CD4-positive, alpha-beta T cell treated with Interferon gamma for 1 hour (primary cell): ENCODE measurements around the gene MAJIN.
"Not testable (repeated sequence)": the region's sequence is repeated elsewhere in the genome, so short reads cannot be mapped to it uniquely, and the experiment has no call there.

Experiments used
- DNase-seq: peaks from one replicate; pipeline ENCODE4 v3.0.0-alpha.2; 2020

Gene MAJIN

DNA sequence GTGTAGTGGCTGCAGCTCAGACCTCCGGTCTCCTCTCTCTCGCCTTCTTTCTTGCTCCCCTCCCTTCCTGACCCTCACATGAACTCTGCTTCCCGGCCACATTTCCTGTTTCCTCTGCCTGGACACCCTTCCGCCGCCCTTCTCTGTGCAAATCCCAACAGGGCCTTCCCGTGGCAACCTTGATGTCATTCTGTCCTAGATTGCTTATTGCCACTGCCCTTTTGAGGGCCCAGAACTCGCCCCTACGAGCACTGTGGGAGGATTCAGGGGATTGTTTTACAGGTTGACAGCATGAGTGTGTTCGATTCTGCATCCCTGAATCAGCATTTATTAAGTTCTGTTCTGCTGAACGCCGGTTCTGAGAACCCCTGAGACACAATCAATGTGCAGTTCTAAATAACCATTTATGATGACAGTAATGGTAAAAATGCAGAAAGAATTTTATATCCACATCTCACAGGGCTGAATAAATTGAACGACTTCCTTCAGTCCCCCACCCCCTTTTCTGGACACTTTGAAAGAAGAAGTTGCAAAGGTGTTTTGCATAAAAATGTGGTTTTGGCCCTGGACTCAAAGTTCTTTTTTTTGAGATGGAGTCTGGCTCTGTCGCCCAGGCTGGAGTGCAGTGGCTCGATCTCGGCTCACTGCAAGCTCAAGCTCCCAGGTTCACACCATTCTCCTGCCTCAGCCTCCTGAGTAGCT is 18.5 kb upstream of the MAJIN start:
- peak; percentile 33 for DNase-seq

DNA sequence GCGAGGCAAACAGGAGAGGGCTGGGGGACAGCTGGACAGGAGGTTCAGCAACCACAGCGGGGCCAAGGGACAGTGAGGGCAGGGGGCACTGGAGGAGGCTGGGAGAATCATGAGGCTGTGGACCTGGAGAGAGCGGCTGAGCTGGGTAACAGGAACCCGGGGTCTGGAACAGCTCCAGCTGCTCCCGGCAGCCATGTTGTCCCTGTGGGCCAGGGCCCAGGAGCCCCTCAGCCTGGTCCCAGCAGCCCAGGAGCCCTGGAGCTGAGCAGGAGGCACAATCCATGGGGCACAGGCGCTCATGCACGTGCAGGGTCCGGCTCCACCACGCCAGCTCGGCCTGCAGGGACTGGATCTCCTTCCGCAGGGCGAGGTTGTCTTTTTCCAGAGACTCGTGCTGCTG is 17.5 kb upstream of the MAJIN start:
- no peak for DNase-seq

DNA sequence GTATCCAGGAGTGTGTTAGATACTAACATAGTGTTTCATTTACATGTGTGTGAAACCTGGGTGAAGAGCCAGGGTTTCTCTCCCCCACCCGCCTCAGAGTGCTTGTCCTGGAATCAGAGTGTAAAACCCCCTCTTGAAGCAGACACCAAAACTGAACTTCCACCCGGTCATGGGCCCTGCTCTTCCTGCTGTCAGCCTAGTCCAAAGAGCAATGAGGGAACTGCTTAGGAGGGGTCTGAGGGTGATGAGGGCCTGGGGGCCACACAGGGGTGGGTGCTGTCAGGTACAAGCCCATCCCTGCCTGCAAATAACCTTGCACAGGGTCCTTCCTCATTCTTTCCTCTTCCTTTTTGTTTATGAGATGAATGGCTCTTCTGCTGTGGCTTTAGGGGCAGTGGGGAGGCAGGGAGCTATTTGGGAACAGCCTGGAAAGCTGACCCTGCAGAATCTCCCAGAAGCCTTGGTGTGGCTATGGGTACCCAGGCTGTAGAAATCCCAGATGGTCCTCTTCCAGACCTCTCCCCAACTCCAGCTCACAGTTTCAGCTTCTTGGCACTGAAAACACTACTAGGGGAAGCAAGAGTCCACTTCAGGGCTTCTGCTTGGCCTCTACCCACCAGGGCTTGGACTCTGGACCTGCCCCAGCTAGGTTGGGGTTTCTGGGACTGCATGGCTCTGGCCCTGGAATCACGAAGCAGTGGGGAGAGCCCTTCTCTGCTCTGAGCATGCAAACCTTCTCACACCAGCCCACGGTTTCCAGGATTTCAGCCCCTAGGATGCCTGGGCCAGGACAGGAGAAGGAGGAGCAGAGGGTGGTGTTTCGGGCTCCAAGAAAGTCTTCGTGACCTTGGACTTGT is 16.3 kb upstream of the MAJIN start:
- no peak for DNase-seq

DNA sequence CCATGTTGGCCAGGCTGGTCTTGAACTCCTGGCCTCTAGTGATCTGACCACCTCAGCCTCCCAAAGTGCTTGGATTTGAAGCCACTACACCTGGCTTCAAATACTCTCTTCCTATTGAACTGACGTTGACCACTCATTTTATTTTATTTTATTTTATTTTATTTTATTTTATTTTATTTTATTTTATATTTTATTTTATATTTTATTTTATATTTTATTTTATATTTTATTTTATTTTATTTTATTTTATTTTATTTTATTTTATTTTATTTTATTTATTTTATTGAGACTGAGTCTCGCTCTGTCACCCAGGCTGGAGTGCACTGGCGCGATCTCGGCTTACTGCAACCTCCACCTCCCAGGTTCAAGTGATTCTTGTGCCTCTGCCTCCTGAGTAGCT is 11.4 kb upstream of the MAJIN start:
- not testable (repeated sequence) for DNase-seq

DNA sequence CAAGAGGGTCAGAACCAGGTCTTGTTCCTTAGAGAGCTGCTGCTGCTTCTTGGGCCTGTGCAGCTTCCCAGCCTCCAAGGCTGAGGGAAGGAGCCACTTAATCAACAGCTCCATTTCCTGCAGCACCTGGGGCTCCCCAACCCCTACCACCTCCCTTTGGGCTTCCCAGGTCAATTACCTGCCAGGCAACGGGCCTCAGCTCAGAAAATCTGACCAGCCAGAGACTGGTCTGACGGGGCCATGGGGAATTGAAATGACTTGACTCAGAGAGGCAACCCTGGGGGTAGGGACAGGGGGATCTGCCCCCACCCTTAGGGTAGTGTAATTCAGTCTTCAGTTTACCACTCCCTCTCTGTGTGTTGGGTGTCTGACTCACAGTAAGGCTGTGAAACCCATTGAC is 4.7 kb upstream of the MAJIN start:
- no peak for DNase-seq

DNA sequence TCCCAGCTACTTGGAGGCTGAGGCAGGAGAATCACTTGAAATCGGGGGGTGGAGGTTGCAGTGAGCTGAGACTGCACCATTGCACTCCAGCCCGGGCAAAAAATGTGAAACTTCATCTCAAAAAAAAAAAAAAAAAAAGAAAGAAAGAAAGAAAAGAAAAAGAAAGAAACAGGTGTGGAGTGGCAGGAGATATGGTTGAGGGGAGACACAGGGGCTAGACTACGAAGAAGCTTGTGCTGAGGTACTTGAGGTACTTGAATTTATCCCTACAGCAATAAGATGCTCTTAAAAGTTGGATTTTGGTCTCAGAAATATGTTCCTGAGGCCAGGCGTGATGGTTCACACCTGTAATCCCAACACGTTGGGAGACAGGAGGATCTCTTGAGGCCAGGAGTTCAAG is 2.2 kb upstream of the MAJIN start:
- no peak for DNase-seq

DNA sequence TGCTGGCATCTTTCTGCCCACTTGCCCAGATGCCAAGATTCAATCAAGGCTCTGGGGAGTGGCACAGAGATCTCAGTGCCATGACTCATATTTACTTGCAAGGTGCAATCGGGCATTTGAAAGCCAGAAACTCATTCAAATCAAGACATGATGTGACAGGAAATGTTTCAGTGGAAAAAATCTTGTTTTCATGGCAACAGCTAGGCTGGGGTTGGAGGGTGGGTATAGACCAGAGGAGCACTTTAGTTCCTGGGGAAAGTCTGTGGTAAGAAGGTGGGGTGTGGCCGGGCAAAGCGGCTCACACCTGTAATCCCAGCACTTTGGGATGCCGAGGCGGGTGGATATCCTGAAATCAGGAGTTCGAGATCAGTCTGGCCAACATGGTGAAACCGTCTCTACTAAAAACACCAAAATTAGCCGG is 1.2 kb downstream of the MAJIN start:
- DNase-seq, result no peak

DNA sequence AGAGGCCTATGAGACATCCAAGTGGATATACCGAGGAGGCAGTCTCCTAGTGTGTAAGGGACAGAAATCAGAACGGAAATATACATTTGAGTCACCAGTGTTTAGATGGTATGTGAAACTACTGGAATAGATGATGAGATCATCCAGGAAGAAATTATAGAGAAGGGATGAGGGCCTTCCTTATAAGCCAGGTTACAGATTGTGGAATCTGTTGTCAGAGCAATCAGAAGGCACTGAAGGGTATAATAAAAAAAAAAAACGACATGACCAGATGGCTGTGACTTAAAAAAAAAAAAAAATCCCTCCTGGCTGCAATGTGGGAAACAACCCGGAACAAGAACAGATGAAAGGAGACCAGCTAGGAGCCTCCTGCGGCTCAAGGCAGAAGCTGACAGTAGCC is 2.7 kb downstream of the MAJIN start:
- DNase-seq, result no peak

DNA sequence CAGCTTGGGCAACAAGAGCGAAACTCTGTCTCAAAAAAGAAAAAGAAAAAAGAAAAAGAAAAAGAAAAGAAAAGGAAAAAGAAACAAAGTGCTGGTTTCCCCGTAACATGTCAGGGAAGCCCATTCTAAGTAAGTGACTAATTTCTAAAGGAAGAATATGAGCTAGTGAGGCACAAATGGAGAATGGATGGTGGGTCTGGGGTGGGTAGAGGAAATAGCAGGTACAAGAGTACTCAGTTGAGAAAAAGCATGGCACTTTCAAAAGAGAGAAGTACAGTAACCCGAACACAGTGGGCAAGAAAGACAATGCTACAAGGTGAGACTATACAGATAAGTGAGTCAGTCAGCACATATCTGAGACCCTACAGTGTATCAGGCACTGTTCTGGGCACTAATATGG is 4.5 kb downstream of the MAJIN start:
- no peak for DNase-seq

DNA sequence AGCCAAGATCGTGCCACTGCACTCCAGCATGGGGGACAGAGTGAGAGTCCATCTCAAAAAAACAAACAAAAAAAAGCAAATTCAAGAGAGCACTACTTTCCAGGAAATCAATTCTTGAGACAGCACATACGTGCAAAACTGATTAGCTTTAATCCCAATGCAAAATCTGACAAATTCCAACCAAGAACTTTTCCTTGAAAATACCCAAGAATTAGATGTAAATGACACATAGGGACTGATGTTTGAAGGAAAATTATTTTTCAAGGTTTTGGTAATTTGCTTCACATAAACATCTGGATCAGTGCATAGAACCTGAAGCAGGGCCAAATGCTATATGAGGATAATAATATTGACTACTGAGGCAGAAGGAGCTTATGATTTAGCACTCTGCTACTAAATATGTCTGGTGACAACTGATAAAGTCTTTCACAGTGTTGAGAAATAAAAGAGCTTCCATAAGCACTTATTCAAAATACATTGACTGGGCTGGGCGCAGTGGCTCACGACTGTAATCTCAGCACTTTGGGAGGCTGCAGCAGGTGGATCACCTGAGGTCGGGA is 8.8 kb downstream of the MAJIN start:
- no peak for DNase-seq

DNA sequence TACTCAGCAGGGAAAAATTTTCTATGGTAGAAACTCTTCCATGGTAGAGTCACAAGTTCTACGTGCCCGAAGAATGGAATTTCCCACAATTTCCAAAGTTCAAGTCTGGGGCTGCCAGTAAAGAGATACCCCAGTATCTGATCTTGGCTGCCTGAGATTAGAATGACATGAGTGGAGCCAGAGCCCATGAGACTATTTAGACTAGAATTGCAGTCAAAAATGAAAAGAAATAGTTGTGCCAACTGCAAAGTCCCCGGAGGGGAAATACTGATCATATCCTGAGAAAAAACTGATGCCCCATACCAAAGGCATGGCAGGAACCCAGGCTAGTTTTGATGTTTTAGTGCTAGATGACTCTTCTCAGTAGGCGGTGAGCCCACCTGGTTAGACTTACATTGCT is 11.2 kb downstream of the MAJIN start:
- DNase-seq, result no peak

DNA sequence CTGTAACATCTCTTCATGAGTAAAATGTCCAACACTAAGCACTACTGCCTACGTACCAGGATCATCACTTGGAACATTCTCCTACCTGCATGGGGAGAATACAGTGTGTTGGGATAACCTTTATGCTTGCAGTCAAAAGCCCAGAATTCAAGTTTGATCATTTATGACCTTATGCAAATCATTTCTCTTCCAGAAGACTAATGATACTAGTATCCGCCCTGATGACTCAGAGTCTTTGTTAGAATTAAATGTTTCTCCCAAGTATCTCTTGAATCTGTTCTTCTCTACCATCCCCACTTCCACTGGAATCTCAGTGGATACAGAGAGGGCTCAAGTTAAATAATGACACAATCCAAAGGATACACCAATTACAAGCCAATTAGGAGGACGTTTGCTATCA is 12.4 kb downstream of the MAJIN start:
- no peak for DNase-seq

DNA sequence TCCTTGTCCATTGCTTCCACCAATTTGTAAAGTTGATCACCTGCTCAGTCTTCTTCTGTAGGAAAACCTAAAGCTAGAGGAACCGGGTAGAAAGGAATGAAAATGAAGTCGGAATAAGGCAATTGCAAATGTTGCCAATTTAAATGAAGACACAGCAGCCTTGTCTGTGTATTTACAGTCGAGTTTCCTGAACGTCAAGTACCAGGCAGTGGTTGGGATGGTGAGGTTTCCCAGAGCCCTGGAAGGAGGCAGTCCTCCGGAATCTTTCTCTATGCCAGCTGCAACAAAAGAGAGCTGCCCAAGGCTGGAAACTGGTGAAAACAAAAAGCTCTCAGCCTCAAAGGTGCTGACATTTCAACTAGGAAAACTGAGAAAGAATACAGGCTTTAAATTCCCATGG is 17.7 kb downstream of the MAJIN start:
- no peak for DNase-seq

DNA sequence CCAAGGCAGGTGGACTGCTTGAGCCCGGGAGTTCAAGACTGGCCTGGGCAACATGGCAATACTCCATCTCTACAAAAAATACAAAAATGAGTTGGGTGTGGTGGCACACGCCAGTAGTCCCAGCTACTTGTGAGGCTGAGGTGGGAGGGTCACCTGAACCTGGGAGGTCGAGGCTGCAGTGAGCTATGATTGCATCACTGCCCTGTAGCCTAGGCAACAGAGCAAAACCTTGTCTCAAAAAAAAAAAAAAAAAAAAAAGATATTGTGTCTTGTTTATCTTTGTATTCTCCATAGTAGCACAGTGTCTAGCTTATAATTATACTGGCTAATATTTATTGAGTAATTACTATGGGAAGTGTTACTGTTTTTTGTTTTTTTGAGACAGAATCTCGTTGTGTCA is 20.4 kb downstream of the MAJIN start:
- no peak for DNase-seq

DNA sequence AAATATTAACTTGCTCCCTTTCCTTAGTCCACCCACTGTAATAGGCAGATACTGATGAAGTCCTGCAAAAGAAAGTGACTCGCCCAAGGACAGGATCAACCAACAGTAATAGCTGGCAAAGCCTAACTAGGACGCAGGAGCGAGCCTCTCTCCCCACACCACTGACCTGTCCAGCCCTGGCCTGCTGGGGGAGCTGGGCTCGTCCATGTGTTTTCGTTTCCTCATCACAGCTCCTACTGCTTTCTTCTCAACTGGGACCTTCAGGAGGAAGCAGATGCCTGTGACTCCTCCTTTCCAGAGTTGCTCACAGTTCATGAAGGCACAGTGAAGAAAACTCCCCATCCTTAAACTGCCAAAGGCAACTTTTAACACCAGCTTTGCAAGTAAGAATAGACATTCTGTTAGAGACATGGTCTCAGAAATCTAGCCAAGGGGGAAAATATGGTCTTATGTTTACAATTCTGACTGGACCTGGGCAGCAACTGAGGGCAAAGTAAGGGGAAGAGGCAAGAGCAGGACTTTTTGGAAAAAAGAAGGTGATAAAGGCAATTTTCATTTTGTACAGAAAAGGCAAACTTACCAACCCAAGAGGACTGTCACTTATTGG is 24.6 kb downstream of the MAJIN start:
- no peak for DNase-seq

DNA sequence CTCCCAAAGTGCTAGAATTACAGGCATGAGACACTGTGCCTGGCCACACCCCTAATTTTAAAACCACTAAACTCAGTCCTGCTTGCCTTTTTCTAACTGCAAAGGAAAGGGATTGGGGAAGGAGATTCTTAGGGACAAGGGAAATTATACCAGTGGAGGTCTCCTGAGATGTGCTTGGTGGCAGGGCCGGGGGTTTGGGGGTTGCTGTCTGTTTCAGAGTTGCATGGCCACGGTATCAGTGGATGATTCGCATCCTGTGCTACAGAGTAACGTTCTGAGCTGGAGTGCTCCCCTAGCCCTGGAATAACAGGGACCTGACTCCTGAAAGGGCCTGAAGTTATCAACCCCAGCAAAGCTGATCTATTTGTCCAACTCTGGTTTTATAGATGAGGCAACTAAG is 35.4 kb downstream of the MAJIN start:
- no peak for DNase-seq

DNA sequence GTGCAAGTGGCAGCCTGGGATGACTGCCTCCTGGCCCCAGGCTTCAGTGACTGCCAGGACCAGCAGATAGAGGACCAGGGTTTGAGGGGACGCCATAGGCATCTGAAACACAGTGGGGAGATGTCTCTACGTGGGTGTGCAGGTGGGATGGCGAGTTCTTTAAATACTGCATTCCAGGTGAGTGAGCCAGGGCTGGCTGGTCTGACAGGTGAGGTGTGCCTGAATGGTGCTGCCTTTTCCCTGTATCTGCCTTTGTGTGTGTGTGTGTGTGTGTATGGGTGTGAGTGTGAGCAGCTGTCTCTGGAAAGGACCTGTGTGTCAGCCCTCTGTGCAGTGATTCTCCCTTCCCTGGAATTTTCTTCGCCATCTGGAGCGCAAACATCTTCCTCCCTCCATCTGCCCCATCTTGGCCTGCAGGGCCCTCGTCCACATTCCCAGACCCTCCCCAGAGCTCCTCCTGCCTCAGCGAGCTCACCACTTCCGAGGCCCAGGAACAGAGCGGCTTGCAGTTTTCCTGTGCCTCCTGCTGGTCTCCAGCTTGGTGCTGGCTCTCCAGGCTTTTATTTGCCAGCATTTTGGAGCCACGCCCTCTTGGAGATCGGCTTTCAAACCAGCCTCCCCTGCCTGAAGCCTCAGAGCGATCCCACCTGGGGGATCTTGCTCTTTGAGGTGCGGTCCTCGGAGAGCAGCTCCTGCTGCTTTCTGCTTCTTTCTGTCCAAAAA is 36.4 kb downstream of the MAJIN start, which contains the start of gene GPHA2:
Gene GPHA2, minus strand, starts transcription at position 535 of the 723 bp plus-strand sequence. Its CDS starts 433 bp downstream, at position 102.
- DNase-seq, result no peak

DNA sequence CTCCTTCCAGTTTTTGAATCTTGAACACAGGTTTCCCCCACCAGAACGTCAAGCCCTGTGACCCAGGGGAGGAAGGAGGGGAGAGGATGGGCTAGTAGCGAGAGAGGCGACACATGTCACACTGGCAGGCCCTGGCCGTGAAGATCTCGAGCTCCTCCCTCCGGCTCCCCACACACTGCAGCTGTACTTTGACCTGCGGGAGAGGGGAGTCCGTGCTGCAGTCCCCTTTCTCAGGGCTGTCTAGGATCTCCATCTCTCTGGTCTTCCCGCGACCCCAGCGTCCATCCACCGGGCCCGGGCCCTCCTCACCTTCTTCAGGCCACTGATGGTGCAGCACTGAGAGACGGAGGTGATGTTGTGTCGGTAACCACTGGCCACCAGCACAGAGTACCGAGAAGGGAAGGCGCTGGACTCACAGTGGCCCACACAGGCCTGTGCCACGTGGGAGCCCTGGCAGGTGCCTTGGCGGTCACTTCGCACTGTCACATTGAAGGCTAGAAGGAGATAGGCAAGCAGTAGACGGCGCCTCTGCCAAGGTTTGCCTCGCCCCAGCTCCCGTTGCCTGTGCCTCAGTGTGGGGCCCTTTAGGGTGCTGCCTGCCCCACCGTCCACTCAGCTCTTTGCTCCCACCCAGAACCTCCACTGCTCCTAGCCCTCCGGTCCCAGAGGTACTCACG is 37.1 kb downstream of the MAJIN start:
- DNase-seq, result no peak

DNA sequence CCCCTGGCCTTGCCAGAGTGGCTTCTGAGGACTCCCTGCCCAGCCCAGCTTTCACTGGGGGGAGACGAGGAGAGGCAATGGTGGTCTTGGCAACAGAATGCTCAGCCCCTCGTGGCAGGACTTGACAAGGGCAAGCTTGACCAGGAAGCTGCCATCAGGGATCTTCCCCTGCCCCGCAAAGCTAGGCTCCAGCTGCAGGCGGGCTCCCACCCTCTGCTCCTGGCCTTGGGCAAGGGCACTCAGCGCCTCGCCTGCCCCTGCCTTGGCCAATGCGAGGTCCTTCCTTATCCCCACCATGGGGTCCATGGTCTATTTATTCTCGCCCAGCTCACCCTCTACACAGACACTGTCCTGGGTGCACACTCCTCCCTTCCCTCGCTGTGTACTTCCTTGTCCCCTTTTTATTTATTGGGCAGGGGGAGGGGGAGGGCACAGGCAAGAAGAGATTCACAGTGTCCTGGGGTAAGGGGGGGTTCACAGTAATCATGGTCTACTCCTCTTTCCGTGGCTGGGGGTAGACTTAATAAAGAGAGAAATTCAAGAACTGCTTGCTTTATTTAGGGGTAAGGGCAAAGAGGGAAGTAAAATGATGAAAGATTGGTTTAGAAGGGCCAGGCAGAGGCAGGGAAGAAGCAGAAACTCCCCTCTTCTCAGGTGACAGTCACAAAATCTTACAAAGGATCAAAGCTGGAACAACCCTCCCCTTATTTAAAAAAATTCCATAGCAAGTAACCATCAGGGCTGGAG is 37.8 kb downstream of the MAJIN start:
- no peak for DNase-seq

DNA sequence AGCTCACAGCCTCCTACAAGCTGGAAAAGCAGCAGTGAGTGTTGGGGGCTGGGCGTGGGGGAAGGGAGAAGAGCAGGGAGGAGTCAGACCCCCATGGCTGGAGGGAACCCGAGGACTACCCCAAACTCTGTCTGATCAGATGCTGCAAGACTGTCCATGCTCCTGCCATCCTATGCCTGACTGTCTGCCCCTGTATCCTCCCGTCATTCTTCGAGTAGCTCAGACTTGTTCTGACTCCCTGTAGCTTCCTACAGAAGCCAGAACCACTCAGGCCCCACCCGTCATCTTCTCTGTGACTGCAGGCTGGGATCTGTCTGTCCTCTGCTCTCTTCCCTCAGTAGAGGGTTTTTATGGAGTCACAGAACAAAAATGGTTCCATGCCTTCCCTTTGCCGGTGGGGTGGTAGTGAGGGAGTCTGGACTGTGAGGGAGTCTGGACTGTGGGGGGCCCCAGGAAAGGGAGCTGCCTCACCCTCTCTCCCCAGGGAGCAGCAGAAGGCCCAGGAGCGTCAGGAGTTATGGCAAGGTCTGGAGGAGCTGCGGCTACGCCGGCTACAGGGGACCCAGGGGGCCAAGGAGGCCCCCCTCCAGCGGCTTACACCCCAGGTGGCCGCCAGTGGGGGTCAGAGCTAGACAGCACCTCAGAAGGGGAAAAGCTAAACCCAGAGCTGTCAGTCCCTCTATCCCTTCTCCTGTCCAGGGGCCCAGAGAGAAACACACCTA is 38.5 kb downstream of the MAJIN start:
- DNase-seq, result no peak

DNA sequence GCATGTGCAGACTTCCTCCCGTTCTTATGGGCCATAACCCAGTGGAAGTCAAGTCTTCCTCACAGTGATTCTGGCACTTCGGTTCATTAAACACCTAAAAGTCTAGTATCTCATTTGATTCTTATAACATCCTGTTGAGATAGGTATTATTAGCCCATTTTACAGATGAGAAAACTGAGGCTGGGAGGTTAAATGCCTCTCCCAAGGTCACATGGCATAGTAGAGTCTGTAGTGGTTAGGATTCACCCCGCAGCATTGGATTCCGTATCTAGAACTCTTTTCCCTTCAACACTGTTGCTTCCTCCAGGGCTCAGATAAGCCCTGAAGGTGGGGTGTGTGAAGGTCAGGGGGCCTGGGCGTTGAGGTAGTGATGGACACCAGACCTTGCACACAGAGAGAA is 39.6 kb downstream of the MAJIN start:
- no peak for DNase-seq
